GM18511 (cell line): Measurements from ENCODE around the gene UBXN1.

Source experiments
- ATAC-seq: cut with Tn5 transposase; IDR thresholded peaks from one replicate; pipeline ENCODE4 v1.9.1; 2021; ENCODE audit warnings: mild to moderate bottlenecking, moderate library complexity; ENCODE audit not compliant: unreplicated experiment

UBXN1 gene

DNA sequence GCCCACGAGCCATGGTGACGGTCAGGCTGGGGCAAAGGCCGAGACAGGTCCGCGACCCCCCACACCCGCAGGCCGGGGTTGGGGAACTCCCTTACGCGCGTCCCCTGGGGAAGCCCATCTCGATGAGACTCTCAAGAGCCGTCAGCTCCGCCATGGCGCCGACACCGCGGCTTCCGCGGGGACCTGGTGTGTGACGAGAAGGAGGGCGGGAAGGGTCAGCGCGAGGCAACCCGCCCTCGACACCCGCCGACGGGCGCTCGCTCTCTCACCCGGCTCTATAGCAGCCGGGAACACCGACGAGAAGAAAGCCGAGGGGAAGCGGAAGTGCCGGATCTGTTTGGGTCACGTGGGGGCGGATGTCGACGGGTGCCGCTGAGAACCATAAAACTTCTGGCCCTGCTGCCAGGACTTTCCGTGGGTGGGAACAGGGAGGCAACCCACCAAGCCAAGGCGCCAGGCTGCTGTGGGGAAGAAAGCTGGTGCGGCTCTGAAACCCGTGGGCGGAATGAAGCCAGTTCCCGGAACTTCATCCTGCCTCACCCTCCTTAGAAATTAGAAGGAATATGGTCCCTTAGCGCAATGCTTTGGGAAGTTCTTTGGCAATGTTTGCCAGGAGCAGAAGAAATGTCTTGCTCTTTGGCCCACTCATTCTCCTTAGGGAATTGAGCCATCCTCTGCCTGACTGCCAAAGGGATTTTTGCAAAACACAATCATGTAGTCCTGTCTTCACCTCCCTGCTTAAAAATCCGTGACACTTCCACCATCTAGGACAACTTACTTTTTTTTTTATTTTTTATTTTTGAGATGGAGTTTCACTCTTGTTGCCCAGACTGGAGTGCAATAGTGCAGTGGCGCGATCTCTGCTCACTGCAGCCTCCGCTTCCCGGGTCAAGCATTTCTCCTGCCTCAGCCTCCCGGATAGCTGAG lies at the start of gene UBXN1:
UBXN1 (minus strand) TSS at position 304 of the 927 bp plus-strand sequence; CDS start at position 154, 150 bp downstream.
- ATAC-seq: peak; percentile 83

DNA sequence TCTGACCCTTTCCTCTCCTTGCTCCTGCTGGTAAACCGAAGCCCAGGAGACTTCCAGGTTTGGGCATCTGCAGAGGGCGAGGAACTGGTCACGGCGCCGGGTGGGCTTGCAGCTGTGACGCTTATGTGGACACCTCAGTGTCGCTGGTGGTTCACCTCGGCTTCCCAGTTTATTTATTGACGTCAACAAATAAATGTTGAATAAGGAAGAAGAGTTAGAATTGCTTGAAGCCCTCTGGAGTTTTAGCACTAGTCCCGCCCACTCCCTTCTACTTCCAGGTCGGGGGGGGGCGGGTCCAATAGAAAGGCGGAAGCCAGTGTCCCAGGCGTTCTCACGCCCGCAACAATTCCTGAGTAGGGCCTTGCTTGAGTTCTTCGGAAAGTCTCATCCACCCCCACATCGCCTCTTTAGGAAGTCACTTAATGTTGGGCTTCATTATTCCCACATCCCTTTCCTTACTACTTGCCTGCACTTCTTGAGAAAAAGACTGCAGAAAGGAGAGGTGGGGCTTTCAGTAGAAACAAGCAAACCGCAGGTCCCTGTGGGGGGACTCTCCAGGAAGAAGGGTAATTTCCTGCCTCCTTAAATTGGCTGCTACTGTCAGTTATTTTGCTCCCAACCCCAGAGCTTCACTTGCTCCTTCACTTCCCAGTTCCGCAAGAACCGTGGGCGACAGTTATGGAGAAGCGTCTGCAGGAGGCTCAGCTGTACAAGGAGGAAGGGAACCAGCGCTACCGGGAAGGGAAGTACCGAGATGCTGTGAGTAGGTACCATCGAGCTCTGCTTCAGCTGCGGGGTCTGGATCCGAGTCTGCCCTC lies 49.5 kb upstream of the UBXN1 start, which contains the start of gene TTC9C:
TTC9C (plus strand) TSS at position 316 of the 818 bp plus-strand sequence; CDS start at position 679, 363 bp downstream.
- no peak for ATAC-seq

- ATAC-seq: peak; percentile 63
Observed at GRCh38 chr11:62727872-62728170, 48.9 kb upstream of the UBXN1 start.

DNA sequence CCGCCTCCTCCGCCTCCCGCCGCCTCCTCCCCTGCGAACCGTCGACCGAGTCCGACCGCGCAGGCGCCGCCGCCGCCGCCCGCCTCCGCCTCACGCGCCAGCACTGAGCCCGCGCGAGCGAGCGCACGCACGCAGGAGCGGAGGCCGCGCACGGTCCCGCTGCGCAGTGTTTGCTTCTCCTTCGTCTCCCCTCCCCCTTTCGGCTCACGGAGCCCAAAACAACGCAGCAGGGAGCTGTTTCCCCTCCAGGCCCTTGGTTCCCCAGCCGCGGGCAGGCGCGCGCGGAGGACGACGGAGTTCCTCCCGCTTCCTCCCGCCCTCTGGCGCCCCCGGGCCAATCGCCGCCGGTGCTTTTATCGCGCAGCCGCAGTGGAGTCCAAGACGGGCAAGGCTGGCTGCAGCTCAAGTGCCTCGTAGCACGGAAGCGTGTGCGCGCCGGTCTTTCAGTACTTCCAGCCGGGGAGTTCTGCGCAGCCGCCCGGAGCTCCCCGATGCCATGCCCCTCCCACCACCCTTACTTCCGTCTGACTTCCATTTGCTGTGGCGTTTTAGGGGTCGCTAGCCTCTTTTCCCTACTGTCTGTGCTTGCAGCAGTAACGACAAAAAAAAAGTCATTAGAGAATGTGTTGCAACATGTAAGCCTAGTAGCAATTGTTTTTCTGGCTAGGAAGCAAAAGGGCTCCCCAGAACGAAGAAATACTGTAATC lies 48.4 kb upstream of the UBXN1 start, which contains the start of gene HNRNPUL2:
HNRNPUL2 (minus strand) TSS at position 293 of the 707 bp plus-strand sequence. CDS start 301 bp downstream, outside the sequence.
- ATAC-seq: peak; percentile 69

- no peak for ATAC-seq
Observed at GRCh38 chr11:62726915-62727164, 48.0 kb upstream of the UBXN1 start.

DNA sequence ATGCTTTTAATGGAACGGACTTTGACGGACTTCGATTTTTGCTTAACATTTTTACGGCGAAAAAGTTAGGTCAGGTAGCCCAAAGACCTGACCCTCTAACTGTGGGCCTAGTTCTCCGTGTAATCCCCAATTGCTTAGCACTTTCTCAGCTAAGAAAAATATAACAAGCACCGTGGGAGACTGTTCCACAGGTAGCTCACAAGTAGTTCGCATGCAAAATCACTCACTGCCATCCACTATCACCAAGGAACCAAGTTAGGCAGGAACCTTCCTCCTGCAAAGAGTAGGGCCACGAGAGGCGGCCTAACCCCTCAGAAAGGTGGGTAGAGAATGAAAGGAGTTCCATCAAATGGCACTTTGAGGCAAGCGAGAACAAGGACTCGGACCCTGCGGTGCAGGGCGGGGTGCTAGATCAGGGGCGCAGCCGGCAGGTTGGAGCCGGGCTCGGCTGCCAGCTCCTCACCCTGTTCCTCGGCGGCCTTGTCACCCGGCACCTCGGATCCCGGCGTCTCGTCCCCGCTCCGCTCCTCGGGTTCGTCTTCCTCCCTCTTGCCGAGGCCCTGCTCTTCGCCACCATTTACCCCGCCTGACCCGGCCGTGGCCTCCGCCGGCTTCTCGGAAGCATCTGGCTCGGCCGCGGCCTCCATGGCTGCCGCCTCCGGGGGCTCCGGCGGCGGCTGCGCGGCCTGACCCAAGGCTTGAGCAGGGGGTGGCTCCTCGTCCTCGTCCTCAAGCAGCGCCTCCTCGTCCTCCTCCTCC lies 47.5 kb upstream of the UBXN1 start:
- ATAC-seq: peak; percentile 0

DNA sequence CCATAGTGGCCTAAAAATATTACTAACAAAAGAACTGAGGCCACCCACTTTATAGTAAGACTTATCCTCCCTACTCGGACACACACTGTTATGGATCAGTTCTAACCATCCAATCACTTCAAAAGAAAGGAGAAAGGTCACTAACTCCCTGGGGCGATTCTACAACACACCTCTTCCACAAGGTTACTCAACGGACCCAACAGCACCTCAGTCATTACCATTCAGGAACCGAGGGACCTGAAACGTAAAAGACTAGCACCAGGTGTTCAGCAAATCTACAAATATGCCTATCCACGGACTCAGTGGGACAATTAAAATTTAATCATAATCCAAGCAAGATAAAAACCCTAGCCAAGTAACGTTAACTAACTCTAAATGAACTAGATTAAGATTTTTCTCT lies 46.8 kb upstream of the UBXN1 start:
- no peak for ATAC-seq

GRCh38 chr11:62724171-62724570 lies 45.3 kb upstream of the UBXN1 start:
- no peak for ATAC-seq

- no peak for ATAC-seq
Observed at GRCh38 chr11:62721994-62722393, 43.1 kb upstream of the UBXN1 start.

DNA sequence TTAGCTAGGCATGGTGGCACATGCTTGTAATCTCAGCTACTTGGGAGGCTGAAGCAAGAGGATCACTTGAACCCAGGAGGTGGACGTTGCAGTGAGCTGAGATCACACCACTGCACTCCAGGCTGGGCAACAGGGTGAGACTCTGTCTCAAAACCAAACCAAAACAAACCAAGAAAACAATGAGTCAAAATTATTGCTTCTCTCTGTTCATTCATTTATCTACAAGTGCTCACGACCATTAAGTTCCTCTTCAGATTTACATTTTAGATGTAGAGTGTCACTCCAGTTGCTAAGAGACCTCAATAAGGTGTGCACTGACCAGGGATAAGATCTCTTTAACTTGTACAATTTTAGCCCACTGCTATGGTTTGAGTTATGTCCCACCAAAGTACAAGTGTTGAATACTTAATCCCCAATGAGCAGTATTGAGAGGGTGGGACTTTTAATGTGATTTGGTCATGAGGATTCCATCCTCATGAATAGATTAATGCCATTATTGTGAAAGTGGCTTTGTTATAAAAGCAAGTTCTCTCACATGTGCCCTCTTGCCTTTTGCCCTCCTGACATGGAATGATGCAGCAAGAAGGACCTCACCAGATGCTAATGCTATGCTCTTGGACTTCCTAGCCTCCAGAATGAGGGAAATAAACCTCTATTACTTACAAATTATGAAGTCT lies 40.6 kb upstream of the UBXN1 start:
- ATAC-seq: no peak

DNA sequence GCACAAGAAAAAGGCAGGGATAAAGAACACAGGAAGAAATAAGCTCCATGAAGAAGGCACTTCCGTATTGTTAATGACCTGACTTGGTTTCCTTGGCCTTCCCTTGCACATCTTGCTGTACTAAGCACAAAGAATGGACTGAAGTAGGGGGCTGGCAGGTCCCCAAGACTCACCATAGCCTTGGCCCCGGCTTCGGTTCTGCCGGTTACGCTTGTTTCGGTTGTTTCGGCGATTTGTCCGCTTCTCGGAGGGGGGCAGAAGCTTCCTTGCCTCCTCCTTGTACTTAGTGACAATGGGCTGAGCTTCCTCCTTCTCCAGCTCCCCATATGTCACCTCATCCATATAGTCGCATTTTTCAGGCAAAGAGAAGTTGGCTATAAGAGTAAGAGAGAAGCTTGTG lies 37.9 kb upstream of the UBXN1 start:
- no peak for ATAC-seq

- no peak for ATAC-seq
Observed at GRCh38 chr11:62716206-62716605, 37.3 kb upstream of the UBXN1 start.

DNA sequence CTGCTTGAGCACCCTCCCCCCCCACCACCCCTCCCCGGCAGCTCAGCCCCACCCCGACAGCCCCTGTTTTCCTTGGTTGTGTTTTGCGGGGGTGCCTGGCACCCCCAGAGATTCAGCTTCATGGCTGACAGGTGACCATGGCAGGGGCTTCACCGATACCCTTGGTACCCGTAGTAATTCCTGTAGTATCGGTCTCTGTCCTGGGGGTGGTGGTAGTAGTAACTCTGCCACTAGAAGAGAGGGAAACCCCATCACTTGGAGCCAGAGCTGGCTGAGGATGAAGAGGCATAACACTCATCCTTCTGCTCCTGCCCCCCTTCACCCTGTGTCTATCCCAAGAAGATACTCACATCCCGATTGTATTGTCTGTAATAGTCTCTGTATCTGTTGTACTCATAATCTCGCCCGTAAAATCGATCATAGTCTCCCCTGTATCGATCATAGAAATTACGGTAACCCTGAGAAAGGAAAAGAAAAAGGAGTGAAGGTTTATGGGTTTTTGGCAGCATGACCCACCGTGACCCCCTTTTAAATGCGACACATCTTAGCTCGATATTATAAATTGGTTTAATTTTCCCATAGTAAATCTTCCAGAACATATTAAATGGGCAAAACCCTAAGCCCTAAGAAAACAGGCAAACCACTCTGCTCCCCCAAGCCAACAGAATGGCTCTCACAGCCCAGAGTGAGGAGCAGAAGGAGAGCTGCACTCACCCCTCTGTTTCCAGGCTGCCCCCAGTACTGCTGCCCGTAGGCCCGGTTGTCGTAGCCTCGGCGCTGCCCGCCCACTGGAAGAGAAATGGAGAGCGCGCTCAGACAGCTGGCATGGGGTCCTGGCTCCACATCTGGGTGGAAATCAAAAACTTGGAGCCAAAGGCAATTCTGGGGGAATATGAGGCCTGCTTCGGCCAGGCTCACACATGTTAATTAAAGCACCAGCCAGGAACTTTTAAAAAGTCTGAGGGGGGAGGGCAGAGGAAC lies 36.6 kb upstream of the UBXN1 start:
- ATAC-seq: no peak

DNA sequence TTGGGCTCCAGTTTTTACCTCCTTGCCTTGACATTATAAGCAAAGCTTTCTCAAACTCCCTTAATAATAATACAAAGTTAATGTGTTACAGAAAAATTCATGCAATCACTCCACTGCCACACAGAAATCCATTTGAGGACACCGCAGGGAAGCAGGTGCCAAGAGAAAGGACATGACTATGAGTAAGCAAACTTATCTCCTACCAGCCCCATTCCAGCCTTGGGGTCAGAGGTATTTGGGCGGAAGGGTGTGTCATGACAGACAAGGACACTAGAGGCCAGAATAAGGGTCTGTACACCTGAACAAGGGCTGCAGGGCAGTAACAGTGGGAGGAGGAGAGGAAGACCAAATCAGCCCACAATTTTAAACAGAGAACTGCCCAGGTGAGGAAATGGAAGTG lies 34.5 kb upstream of the UBXN1 start:
- no peak for ATAC-seq

- no peak for ATAC-seq
Observed at GRCh38 chr11:62712861-62713260, 34.0 kb upstream of the UBXN1 start.

DNA sequence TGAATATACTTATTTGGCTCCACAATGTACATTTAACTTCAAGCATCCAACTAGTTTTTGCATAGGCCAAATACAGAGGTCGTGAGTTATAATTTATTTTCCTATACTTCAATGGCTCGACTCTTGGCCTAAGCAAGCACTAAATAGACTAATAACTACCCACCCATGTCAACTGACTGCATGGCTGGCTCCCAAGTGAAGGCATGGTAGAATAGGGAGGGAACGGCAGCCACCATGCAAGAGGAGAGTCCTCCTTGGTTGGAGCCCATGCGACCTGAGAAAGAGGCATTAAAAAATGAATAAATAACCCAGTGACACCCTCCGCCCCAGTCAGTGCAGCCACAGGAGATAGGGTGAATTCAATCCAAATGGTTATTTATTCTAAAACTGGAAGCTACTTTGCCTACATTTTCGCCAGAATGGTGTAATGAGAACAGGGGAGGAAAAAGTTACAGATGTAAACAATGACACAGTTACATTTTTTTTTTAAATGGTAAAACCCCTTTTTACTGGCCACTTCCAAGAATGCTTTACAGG lies 33.5 kb upstream of the UBXN1 start:
- ATAC-seq: no peak

DNA sequence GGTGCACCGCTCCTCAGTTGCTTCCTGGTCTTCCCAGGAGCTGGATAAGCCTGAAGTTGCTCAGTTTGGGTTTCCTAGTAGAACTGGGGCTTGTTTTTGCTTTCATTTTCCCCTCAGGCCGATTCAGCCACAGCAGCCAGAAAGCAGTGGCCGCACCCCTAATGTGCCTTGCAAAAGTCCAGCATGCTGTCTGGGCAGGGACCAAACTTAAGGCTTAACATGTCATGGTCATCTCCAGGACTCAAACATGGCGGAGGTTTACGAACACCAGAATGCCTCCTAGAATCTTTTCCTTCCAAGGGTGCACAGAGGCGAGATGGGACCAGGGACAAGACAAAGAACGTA lies 31.1 kb upstream of the UBXN1 start:
- ATAC-seq: no peak

DNA sequence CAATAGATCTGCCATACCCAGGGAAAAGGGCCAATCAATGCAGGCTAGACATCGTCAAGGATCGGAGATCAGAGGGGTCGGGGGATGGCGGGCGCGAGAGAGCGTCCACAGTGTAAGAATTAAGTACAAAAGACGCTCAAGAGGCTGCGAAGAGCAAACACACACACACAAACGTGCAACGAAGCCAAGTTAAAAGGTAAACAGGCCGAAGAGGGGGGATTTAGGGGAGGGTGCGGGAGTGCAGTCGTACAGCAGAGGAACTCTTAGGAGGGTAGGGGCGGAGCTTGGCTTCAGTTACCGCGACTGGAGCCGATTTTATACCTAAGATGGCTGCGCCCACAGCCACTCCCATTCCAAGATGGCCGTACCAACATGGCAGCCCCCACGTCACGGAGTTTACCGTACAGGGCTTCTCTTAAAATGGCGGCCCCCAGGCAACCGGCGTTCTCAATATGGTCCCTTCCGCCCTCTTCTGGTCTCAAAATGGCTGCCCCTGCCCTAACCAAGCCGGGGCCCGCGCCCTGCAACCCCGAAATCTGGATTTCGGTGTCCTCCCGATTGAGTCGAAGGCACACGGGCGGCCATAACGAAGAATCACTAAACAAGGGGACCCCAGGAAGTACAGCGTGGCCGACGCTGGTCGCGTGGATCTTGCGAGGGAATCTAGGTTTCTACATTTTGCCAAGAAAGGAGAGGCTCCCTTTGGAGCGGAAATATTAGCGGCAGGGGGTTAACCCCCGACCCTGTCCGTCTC lies 30.6 kb upstream of the UBXN1 start:
- peak; percentile 77 for ATAC-seq
